ENCODE measurements around the gene UPK3A. TPM values are rescaled to one million over a fixed set of nuclear protein-coding genes. Genes with fewer than 3 reads are reported as not detected.
"Not testable (repeated sequence)": the region's sequence is repeated elsewhere in the genome, so short reads cannot be mapped to it uniquely, and the experiment has no call there.

UPK3A gene
- total RNA-seq, 1 donor from 2014 or later = 0.25 TPM

DNA sequence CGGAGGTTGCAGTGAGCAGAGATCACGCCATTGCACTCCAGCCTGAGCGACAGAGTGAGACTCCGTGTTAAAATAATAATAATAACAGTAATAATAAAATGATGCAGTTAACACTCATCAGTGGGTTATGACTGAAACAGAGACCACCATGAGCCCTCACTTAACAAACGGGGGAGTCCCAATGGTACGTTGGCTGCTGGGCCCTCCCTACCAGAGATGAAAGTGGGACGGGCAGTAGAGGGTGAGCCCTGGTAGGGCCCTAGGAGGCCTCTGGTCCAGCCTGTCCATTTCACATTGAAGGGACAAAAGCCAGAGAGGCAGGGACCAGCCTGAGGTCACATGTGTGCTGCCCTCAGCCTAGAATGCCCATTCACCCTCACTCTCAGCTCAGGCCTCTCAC lies 30.4 kb upstream of the UPK3A start:
- ATAC-seq (no peak), DNase-seq (no peak)
- intact Hi-C loops (cut with micrococcal nuclease) = no loop called here

DNA sequence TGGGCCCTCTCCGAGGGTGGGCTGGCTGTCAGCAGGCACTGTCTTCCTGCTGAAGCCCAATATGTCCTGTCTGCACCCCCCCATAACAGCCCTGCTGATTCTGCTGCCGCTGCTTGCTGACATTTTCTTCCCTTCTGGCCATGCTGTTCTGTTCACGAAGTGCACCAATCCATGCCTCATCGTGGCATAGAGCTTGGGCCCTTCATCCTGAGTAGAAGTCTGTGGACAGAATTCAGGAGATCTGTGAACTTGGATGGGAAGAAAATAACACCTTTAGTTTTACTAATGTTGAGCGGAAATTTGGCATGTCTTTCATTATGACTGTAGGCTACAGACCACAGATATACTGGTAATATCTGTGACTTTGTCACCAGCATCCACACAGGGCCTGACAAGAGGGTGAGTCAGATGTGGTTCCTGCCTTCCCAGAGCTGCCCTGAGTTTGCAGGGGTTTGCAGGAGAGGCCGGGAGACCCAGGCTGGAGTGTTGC lies 29.9 kb upstream of the UPK3A start:
- intact Hi-C loops (cut with micrococcal nuclease) = no loop called here
- no peak for DNase-seq
- ATAC-seq = no peak

DNA sequence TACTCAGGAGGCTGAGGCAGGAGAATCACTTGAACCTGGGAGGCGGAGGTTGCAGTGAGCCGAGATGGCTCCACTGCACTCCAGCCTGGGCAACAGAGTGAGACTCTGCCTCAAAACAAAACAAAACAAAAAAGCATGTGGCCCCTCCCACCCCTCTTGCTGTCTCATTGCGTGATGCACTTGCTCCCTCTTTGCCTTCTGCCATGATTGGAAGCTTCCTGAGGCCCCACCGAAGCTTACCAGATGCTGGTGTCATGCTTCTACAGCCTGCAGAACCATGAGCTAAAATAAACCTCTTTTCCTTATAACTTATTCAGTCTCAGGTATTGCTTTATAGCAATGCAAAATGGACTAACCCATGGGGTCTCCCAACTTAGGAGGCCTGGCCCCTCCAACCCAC lies 26.8 kb upstream of the UPK3A start:
- ATAC-seq; DNase-seq; intact Hi-C loops (cut with micrococcal nuclease): not testable (repeated sequence)

DNA sequence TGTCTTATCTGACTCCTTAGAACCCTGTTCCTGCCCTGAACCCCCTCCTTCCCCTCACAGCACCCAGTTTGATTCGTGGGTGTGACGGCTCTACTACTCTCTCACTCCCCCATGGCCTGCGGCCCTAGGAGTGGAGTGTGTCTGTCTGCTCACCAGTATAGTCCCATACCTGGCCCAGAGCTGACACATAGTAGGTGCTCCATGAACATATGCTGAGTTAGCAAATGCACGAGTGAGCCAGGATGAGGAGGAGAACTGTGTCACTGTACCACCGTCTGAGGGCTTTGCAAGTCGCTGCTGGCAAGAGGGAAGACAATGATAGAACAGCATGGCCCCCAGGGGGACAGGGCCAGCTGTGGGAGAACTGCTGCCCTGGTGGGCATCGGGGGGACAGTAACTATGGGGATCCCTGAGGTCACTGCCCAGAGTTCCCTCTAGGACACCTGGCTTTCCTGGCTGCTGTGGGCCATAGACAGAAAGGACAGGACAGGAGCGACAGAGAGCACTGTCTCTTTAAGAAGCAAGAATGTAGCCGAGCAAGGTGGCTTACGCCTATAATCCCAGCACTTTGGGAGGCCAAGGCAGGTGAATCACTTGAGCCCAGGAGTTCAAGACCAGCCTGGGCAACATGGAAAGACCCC lies 24.9 kb upstream of the UPK3A start:
- intact Hi-C loops (cut with micrococcal nuclease) = loop anchor here (10.0 kb wide), 1 partner anchor 295 kb away; no protein-coding TSS in a partner anchor
- DNase-seq (no peak), ATAC-seq (no peak)

DNA sequence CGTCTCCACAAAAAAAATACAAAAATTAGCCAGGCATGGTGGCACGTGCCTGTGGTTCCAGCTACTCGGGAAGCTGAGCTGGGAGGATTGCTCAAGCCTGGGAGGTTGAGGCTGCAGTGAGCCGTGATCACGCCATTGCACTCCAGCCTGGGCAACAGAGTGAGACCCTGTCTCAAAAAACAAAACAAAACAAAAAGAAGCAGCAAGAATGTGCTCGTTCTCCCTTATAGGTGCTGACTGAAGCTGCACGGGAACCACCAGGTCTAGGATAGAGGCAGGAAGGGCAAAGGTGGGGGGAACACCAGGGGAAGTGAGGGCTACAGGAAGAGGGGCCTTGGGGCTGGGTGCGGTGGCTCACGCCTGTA lies 24.4 kb upstream of the UPK3A start:
- ATAC-seq, DNase-seq: not testable (repeated sequence)
- intact Hi-C loops (cut with micrococcal nuclease) = loop anchor here (10.0 kb wide), 1 partner anchor 294 kb away; no protein-coding TSS in a partner anchor

DNA sequence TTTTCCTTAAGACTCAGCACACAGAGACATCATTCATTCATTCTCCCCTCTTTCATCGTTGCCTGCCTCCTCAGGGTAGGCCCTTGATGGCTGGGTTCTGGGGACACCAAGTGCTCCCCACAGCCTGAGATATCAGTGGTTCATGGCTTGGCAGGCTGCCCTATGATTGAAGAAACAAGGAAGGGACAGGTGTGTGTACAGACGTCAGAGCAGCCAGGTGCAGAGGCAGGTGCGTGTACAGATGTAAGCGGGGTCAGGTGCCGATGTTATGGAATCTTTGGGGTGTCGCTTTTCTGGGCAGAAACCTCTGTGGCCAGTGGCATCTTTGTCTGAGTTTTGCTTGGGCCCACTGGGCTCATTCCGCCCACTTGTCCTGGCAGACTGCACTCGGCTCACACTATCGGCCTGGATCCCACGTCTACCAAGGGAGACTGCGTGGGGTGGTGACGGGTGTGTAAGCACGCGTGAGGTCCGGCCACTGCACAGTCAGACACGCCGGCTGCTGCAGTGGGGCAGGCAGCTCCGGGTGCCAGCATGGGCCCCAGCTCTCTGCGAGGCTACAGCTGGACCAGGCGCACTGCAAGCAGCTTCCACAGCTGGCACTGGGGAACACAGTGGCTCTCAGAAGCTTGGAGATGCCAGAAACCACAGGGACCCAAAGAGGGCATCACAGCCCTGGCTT lies 23.2 kb upstream of the UPK3A start:
- intact Hi-C loops (cut with micrococcal nuclease) = loop anchor here (10.0 kb wide), 1 partner anchor 293 kb away; no protein-coding TSS in a partner anchor
- DNase-seq = no peak

DNA sequence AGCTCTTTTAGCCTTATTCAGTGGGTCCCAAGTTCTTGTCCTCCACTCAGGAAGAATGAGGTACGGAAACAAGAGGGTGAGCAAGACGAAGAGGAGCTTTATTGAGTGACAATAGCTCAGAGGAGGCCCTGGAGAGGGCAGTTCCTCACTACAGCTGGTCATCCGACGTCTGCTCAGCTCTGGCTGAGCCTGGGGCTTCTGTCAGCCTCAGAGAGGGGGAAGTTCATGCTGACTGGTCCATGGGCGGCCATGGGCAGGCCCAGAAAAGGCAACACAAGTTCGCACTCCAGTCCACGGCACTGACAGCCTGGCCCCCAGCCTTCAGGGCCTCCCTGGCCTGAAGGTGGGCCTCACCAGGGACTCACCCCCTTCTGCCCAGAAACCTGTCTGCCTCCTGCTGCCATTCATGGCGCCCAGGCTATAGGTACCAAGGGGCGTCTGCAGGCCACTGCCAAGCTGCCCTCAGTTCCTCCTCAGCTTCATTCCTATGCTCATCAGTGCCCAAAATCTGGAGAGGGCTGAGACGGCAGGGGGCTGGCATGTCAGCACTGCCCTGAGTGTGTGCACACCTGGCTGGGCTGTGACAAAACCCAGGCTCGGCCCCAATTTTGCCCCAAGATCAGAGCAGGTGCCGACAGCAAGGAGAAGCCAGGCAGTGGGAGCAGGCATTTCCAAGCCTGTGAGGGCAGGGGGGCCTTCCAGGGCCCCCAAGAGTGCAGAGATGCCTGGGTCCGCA lies 22.4 kb upstream of the UPK3A start:
- intact Hi-C loops (cut with micrococcal nuclease) = loop anchor here (10.0 kb wide), 1 partner anchor 292 kb away; no protein-coding TSS in a partner anchor
- ATAC-seq (peak; percentile 22), DNase-seq (no peak)

More for the DNA sequence above, 23.2 kb upstream of the UPK3A start:
- no peak for ATAC-seq

DNA sequence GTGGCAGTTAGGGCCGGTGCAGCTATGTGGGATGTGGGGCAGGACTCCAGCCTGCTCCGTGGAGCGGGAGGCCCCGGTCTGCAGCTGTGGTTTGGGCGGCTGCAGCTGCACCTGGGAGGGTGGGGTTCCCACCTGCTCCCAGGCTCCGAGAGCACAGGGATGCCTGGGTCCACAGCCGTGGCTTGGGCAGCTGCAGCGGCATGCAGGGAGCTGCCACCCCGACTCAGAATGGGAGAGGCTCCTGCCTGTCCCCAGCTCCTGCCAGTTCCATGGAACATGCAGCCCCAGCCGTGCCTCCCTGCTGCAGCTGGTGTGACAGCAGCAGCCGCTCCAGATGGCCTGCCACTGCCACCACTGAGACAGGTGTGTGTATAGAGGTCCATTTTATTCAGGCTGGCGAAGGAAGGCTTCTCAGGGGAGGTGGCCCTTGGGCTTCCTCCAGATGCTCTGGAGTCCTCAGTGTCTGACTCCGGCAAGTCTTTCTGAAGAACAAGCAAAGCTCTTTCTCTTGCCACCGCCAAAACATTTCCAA lies 21.8 kb upstream of the UPK3A start:
- intact Hi-C loops (cut with micrococcal nuclease) = loop anchor here (10.0 kb wide), 1 partner anchor 292 kb away; no protein-coding TSS in a partner anchor
- DNase-seq = no peak
- no peak for ATAC-seq

DNA sequence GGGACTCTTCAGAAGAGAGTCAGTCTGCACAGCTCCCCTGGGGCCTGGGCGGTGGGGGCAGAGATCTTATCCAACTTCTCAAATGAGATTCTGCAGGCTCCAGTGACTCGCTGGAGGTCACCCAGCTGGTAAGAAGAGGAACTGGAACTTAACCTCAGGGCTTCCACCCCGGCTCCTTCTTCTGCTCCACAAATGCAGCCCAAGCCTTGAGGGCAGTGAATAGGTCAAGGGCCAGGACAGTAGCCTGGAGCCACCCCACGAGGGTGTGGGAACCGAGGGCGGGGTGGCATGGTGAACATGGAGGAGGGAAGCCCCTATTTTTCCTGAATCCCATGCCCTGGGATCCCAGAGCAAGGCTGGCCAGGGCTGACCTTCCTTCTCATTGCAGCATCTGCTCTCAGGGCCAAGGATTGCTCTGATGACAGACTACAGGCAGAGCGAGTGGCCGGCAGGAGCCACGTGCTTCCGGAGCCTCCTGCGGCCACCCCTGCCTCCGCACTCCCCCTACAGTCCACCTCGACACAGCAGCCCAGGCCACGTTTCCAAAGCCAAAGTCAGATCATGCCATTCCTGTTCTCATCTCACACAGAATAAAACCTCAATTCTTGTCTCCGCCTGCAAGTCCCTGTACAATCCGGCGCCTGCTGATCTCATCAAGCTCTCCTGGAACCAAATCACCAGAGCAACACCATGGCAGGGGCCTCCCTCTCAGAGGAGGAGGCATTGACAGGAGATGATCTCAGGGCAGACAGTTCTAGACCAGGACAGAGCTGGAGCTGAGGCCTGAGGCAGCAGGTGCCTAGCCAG lies 21.1 kb upstream of the UPK3A start:
- intact Hi-C loops (cut with micrococcal nuclease) = loop anchor here (10.0 kb wide), 1 partner anchor 291 kb away; no protein-coding TSS in a partner anchor
- ATAC-seq (peak; percentile 94), DNase-seq (peak; percentile 83)

DNA sequence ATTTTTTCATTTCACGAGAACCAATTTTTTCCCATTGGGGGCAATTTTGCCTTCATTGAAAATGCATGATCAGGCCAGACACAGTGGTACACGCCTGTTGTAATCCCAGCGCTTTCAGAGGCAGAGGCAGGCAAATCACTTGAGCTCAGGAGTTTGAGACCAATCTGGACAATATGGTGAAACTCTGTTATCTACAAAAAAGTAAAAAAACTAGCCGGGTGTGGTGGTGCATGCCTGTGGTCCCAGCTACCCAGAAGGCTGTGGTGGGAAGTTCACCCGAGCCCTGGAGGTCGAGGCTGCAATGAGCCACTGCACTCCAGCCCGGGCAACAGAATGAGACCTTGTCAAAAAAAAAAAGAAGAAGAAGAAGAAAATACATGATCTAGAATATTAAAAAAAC lies 19.2 kb upstream of the UPK3A start:
- ATAC-seq = no peak
- no peak for DNase-seq
- intact Hi-C loops (cut with micrococcal nuclease) = loop anchor here (5.0 to 10.0 kb wide), 2 partner anchors 172 to 289 kb away; no protein-coding TSS in a partner anchor

DNA sequence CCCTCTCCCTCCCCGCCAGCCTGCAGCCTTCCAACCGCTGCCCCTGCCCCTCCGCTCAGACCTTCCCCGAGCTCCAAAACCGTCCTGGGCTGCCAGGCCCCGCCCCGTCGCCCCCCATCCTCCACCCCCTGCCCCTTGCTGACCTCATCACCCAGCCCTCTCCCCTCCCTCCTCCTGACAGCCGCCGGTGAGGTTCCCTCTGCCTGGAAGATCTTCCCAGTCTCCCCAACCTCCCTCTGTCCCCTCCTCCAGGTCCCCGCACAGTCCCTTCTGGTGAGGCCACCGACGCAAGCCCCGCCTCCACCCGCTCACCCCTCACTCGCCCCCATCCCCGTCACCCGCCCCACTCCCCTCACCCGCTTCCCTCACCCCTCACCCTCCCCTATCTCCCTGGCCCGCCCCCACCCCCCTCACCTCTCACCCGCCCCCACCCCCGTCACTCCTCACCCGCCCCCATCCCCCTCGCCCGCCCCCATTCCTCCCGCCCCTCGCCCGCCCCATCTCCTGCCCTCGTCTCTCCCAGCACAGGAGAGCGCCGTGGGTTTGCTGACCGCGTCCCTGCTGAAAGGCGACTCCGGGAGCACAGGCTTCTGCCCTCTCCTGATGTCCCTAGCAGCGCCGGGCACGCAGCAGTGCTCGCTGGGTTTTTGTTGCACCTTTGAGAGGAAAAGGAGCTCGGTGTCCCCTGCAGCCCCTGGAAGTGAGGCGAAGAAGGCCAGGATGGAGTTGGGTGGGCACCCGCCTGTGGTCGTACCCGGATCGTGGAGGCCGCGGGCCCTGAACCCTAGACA lies 16.4 kb upstream of the UPK3A start:
- peak; percentile 51 for DNase-seq
- intact Hi-C loops (cut with micrococcal nuclease) = loop anchor here (5.0 to 10.0 kb wide), 2 partner anchors 169 to 286 kb away; no protein-coding TSS in a partner anchor
- peak; percentile 13 for ATAC-seq

DNA sequence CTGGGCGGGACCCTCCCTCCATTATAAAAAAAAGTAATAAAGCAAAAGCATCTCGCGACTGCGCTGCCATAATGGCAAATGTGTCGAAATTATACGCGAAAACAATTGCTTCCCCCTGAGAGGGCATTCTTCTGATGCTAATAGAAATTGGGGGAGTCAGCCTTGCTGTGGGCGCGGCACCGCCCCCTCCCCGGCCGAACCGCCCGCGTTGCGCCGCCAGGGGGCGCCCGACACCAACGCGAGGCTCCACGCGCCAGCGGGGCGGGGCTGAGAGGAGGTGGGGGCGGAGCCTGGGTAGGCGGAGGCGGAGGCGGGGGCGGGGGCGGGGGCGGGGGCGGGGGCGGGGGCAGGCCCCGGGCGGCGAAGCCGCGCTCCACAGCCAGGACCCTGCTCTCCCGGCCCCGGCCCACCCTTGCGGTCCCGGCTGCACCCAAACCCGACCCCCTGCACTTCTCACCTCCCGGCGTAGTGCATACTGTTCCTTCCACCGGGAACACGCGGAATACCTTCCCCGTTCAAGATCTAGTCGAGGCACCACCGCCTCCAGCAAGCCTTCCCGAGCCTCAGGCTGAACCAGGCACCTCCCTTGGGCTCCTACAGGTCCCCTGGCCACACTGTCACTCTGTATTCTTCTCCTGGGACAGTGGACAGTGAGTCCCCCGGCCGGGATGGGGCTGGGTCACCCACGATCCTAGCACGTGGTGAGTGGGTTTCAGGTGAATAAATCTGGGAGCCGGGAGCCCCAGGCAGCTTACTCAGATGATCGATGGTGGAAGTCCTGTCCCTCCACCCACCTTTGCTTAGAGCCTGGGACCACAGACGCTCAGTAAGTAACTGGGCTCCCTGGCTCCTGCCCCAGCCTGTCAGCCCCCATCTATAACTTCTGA lies 15.5 kb upstream of the UPK3A start:
- intact Hi-C loops (cut with micrococcal nuclease) = loop anchor here (5.0 to 10.0 kb wide), 2 partner anchors 168 to 286 kb away; no protein-coding TSS in a partner anchor
- DNase-seq (peak; percentile 95), ATAC-seq (peak; percentile 78)

DNA sequence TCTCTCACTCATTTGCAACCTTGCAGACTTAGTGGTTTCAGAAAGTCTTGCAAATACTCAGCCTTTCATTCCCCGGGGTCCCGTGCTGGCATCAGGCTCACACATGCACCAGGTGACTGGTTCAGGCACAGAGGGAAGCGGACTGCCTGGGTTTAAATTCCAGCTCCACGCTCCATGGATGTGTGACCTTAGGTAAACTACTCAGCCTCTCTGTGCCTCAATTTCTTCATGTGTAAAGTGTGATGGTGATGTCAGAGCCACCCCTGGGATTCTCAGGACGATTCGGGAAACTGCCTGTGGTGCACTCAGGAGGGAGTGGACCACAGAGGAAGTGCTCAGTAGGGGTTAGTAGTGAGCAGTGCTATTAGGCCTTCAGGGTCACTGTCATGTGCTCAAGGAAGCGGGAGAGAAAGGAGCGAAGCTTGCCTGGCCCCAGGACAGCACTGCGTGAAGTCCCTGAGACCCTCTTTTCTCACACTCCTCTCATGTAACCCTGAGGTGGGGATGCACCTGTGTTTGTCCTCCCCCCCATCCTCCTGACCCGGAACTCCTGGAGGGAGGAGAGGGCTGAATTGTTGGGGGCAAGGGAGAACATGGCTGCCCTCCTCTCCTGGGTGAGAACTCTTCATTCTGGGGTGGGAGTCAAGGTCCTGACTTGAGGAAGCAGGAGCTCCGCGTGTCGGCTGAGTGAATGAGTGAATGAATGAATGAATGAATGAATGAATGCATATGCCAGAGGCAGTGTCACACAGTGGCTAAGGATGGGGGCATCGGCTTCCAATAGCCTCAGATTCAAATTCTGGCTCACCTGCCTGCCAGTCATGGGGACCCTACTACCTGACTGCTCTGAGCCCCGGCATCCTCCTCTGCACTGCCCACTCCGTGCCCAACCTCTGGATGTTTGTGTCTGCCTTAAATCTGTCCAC lies 14.4 kb upstream of the UPK3A start:
- intact Hi-C loops (cut with micrococcal nuclease) = no loop called here
- no peak for ATAC-seq

DNA sequence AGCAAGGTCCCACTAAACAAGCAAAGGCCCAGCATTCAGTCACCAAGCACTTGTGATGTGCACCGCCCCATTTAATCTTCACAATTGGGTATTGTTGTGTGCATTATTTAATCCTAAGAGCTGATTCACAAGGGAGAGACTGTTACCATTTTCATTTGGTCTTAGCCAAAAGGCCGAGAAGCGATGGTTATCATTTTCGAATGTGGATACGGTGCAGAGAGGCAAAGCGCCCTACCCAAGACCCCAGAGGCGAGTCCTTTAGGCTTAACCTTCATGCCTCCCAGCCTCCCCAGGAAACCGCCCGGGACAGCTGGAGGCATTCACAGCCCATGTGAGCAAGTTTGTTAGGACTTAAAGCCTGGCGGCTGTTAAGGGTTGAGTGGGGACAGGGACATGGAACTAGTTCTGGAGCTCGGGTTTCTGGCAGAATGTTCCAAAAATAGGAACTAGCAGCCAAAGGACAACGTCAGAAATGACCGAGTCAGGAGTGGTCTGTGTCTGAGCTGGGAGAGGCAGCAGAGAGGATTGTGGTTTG lies 13.0 kb upstream of the UPK3A start:
- intact Hi-C loops (cut with micrococcal nuclease) = no loop called here
- DNase-seq (peak; percentile 81), ATAC-seq (peak; percentile 82)

More for the DNA sequence above, 14.4 kb upstream of the UPK3A start:
- no peak for DNase-seq

DNA sequence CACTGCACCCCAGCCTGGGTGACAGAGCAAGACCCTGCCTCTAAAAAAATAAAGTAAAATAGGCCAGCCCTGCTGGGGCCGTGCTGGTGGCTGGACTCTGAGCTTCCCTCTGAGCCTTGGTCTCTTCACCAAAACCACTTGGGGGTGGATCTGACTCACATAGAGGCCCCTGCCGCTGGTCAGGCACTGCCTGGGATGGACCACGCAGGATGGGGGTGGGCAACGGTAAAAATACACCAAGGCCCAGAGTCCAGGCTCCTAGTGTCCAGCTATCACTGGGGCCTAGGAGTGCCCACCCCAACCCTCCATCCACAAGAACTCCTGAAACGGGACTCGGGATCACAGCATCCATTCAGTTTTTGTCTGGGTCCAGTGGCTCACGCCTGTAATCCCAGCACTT lies 12.3 kb upstream of the UPK3A start:
- DNase-seq (no peak), ATAC-seq (no peak)
- intact Hi-C loops (cut with micrococcal nuclease) = no loop called here

All from left ventricle myocardium superior (tissue), 1 donor.